NK-92 treated with Interleukin-12 subunit alpha and Interleukin-12 subunit beta, amount 100 ng/mL, for 24 hours (cell line): ENCODE measurements around the gene MFNG.
A peak's percentile ranks its signal among the peaks of the same experiment; 100 is the strongest.

Experiments
- DNase-seq: peaks from one replicate; lab custom pipeline; 2025; lab: John Stamatoyannopoulos, UW

Gene MFNG

GRCh38 chr22:37445501-37445900, 40.7 kb downstream of the MFNG start:
- DNase-seq = no peak

GRCh38 chr22:37443977-37444376, 42.2 kb downstream of the MFNG start:
- no peak for DNase-seq

- no peak for DNase-seq
These were observed 43.1 kb downstream of the MFNG start for GRCh38 chr22:37443086-37443485.

- DNase-seq = no peak
These were observed 43.6 kb downstream of the MFNG start for GRCh38 chr22:37442537-37442936.

- DNase-seq = no peak
These were observed 44.0 kb downstream of the MFNG start for GRCh38 chr22:37442135-37442534.

GRCh38 chr22:37440875-37441274, 45.3 kb downstream of the MFNG start:
- DNase-seq = no peak

GRCh38 chr22:37439347-37439746, 46.8 kb downstream of the MFNG start:
- no peak for DNase-seq

- DNase-seq = no peak
These were observed 50.1 kb downstream of the MFNG start for GRCh38 chr22:37435970-37436603.

- DNase-seq = no peak
These were observed 52.4 kb downstream of the MFNG start for GRCh38 chr22:37433786-37434185.

GRCh38 chr22:37432708-37433054, 53.5 kb downstream of the MFNG start:
- DNase-seq = no peak

- peak; percentile 69 for DNase-seq
These were observed 54.1 kb downstream of the MFNG start for GRCh38 chr22:37431801-37432707.

GRCh38 chr22:37431366-37431765, 54.8 kb downstream of the MFNG start:
- DNase-seq = no peak

GRCh38 chr22:37430941-37431340, 55.2 kb downstream of the MFNG start:
- no peak for DNase-seq

GRCh38 chr22:37428649-37429586, 57.3 kb downstream of the MFNG start:
- peak; percentile 33 for DNase-seq

GRCh38 chr22:37427711-37428635, 58.2 kb downstream of the MFNG start:
- no peak for DNase-seq

- no peak for DNase-seq
These were observed 59.0 kb downstream of the MFNG start, which contains the start of gene ELFN2 for GRCh38 chr22:37427135-37427710. ELFN2 (minus strand) TSS chr22:37427479; CDS start chr22:37375534, 51,945 bp downstream.

GRCh38 chr22:37426706-37427134, 59.5 kb downstream of the MFNG start:
- no peak for DNase-seq

- no peak for DNase-seq
These were observed 60.1 kb downstream of the MFNG start for GRCh38 chr22:37425800-37426705.

- DNase-seq = no peak
These were observed 60.8 kb downstream of the MFNG start for GRCh38 chr22:37425369-37425768.

GRCh38 chr22:37423283-37423682, 62.9 kb downstream of the MFNG start:
- DNase-seq = no peak
